Osteocyte (in vitro differentiated cells): ENCODE data around the gene CD63. TPM values are rescaled to one million over a fixed set of nuclear protein-coding genes. Genes with fewer than 3 reads are reported as not detected.

Experiments used
- DNase-seq: peaks from one replicate; pipeline ENCODE4 v3.0.0; 2021; ENCODE audit warnings: mixed read lengths; ENCODE audit not compliant: unreplicated experiment; ENCODE audit errors: extremely low spot score
- H3K27ac Mint-ChIP-seq: one replicate; pipeline ENCODE4 v1.8.0; 2021; ENCODE audit warnings: mild to moderate bottlenecking, mixed read lengths; ENCODE audit not compliant: unreplicated experiment
- H3K27me3 Mint-ChIP-seq: one replicate; pipeline ENCODE4 v1.8.0; 2021; ENCODE audit warnings: mixed read lengths; ENCODE audit not compliant: unreplicated experiment
- H3K36me3 Mint-ChIP-seq: one replicate; pipeline ENCODE4 v1.8.0; 2021; ENCODE audit warnings: mixed read lengths; ENCODE audit not compliant: unreplicated experiment
- H3K4me1 Mint-ChIP-seq: one replicate; pipeline ENCODE4 v1.8.0; 2021; ENCODE audit warnings: mixed read lengths; ENCODE audit not compliant: unreplicated experiment
- H3K4me3 Mint-ChIP-seq: one replicate; pipeline ENCODE4 v1.8.0; 2021; ENCODE audit warnings: mild to moderate bottlenecking, moderate library complexity, mixed read lengths; ENCODE audit not compliant: unreplicated experiment
- H3K9me3 Mint-ChIP-seq: one replicate; pipeline ENCODE4 v1.8.0; 2021; ENCODE audit warnings: mixed read lengths; ENCODE audit not compliant: unreplicated experiment
- total RNA-seq: library from RNA; stranded (reverse); gene quantifications from 2 replicates; pipeline ENCODE4 v1.2.1, GENCODE V29; 2021
- TF ChIP-seq, protein P1 (sequence below): fragments of 200-600 bp; sonication (generic); IDR thresholded peaks from 2 replicates; pipeline ENCODE4 v1.5.0; 2021; ENCODE audit warnings: antibody characterized with exemption, mild to moderate bottlenecking, moderate library complexity

CD63 gene
- total RNA-seq, 1 donor from 2014 or later, result 1,511 TPM

DNA sequence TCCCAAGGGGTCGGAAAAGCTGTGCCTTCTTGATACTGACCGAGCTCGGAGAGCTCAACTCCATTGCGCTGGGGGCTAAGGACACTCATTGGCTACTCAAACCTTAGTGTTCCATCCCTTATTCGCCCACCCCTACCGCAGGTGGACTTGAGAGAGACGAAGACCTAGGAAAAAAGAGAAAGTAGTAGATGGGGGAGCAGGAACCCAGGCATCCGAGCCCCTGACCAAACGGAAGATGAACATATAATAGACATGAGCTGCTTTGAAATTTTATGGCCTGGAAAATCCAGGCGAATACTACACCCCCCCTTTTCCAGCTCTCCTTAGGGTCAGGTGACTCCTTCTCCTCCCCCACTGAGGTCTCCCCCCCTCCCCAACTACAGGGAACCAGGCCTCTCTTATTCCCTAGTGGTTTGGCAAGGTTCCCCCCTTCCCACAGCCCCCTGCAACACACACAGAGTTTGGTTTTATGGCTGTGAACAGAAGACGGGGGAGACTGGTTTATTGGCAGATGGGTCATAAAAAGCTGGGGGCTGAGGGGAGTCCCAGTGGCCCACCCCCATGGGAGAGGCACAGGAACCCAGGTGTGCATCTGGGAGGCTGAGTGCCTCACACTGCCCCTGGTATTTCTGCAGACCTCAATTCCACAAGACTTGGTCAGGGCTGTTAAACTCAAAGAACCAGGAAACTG is 15.7 kb upstream of the CD63 start:
- TF ChIP-seq, protein P1, sequence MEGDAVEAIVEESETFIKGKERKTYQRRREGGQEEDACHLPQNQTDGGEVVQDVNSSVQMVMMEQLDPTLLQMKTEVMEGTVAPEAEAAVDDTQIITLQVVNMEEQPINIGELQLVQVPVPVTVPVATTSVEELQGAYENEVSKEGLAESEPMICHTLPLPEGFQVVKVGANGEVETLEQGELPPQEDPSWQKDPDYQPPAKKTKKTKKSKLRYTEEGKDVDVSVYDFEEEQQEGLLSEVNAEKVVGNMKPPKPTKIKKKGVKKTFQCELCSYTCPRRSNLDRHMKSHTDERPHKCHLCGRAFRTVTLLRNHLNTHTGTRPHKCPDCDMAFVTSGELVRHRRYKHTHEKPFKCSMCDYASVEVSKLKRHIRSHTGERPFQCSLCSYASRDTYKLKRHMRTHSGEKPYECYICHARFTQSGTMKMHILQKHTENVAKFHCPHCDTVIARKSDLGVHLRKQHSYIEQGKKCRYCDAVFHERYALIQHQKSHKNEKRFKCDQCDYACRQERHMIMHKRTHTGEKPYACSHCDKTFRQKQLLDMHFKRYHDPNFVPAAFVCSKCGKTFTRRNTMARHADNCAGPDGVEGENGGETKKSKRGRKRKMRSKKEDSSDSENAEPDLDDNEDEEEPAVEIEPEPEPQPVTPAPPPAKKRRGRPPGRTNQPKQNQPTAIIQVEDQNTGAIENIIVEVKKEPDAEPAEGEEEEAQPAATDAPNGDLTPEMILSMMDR, result no peak
- DNase-seq, result no peak
- H3K4me1 Mint-ChIP-seq, result peaks cover 30% of the 10 kb centered on the region
- peaks cover 3% of the 10 kb centered on the region for H3K36me3 Mint-ChIP-seq
- peak overlapping the region; percentile 85 for H3K4me3 Mint-ChIP-seq
- H3K27me3 Mint-ChIP-seq, result no peaks in the 10 kb centered on the region
- no peaks in the 10 kb centered on the region for H3K9me3 Mint-ChIP-seq
- H3K27ac Mint-ChIP-seq, result peak overlapping the region; percentile 69

DNA sequence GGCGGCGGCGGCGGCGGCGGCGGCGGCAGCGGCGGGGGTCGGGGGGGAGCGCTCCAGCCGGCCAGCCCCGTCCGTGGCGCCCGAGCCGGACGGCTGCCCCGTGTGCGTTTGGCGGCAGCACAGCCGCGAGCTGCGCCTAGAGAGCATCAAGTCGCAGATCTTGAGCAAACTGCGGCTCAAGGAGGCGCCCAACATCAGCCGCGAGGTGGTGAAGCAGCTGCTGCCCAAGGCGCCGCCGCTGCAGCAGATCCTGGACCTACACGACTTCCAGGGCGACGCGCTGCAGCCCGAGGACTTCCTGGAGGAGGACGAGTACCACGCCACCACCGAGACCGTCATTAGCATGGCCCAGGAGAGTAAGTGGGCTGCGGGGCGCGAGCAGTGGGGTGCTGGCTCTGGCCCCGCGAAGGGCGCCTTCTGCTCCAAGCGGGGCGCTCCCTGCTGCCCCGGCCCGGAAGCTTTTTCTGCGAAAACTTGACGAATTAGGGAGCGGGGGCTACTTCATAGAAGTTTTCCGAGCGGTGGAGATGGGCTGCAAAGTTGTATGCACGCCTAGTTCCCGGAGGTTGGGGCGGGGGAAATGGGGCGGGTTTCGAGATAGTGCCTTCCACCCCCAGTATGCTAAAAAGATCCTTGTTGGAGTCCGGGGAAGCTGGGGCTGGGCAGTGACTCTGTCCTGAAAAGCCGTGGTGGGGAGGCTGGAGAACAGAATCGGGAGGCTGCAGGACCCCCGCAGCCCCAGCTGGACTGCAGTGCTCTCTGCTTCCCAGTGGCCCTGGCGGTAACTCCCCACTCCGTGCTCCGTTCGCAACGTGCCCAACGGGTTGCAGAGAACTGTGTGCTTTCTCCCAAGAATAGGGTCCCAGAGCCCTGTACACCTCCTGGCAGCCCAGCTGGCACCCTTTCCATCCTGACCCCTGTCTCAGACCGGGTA is 14.9 kb upstream of the CD63 start:
- no peak for DNase-seq
- Mint-ChIP-seq H3K4me3 (peak overlapping the region; percentile 85), H3K4me1 (peaks cover 32% of the 10 kb centered on the region), H3K27me3 (no peaks in the 10 kb centered on the region), H3K9me3 (no peaks in the 10 kb centered on the region), H3K27ac (peak overlapping the region; percentile 69), H3K36me3 (no peaks in the 10 kb centered on the region)
- TF ChIP-seq, protein P1, result peak; percentile 25

DNA sequence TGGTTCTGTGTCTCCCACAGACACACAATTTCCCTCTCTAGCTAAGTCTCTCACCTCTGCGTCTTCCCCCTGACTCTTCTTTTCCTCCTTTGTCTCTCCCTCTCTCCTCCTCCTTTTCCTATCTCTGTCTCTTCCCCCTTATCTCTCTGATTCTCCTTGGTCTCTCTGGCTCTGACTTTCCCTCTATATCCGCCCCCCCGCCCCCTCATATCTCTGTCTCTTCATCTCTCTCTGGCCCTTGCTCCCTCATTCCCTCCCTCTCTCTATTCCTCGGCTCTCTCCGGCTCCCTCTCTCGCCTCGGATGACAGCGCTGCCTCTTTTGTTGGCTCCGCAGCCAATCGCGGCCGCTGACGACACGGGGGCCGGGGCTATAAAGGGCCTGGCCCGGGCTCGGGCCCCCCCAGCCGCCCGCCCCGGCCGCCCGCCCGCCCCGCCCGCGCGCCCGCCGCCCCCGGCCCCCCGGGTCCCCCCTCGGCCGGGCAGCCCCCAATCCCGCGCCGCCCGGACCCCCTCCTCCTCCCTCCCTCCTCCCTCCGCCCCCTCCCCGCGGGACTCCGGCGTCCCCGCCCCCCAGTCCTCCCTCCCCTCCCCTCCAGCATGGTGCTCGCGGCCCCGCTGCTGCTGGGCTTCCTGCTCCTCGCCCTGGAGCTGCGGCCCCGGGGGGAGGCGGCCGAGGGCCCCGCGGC is 14.1 kb upstream of the CD63 start, which contains the start of gene GDF11:
TSS of gene GDF11 (plus strand) at position 404 of the 687 bp plus-strand sequence. CDS start at position 599, 195 bp downstream.
- Mint-ChIP-seq H3K4me1 (peaks cover 36% of the 10 kb centered on the region), H3K27ac (peak within 1 kb of the TSS; percentile 92), H3K36me3 (no peaks in the 10 kb centered on the region), H3K27me3 (no peaks in the 10 kb centered on the region), H3K9me3 (no peaks in the 10 kb centered on the region), H3K4me3 (peak within 1 kb of the TSS; percentile 85)
- peak; percentile 89 for DNase-seq
- TF ChIP-seq, protein P1, result no peak

DNA sequence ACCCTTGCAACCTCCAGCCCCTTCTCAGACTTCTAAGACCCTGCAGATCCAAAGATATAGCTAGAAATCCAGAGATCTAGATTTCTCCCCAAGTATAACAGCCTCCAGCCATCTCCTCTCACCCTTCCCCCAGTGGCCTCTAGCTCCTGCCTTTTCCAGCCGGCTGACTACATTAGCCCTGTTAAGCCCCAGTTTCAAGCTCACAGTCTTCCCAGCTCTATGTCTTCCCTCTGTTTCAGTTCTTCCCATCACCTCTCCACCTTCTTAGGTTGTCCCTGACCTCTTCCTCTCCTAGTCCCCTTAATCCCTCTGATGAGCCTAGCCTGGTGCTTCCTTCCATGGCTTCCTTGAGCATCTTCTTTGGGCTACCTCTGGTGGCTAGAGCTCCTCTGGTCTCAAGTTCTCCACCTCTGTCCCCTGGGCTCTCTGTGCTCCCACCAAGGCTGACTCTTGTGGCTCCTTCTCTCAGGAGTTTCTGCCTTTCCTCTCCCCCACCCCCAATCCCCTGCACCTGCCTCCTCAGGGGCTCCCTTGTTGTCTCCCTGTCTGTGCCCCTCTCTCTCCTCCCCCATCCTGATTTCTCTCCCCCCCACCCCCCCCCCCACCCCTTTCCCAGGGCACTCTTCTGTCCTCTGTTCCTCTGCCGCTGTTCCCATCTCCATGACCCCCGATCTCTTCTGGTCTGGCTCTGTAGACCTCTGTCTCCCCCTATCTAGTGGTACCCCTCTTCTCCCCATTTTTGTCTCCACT is 13.3 kb upstream of the CD63 start:
- Mint-ChIP-seq H3K27ac (peak overlapping the region; percentile 92), H3K4me1 (peaks cover 44% of the 10 kb centered on the region), H3K36me3 (no peaks in the 10 kb centered on the region), H3K27me3 (no peaks in the 10 kb centered on the region), H3K4me3 (peak overlapping the region; percentile 76), H3K9me3 (no peaks in the 10 kb centered on the region)
- TF ChIP-seq, protein P1, result no peak
- no peak for DNase-seq
